Activated CD8-positive, alpha-beta memory T cell treated with anti-CD3 and anti-CD28 coated beads, Interleukin-2, amount 50 U/mL, for 48 hours (primary cell): Measurements from ENCODE around the gene PML.

Experiments used
- DNase-seq: peaks from one replicate; pipeline ENCODE4 v3.0.0-alpha.2; 2020

Gene PML

GRCh38 chr15:74013374-74013894, 18.9 kb downstream of the PML start:
- DNase-seq = no peak

- DNase-seq = no peak
Observed at GRCh38 chr15:74019734-74020133, 25.2 kb downstream of the PML start.

GRCh38 chr15:74022706-74023470, 28.4 kb downstream of the PML start:
- DNase-seq = no peak

- no peak for DNase-seq
Observed at GRCh38 chr15:74024687-74025086, 30.2 kb downstream of the PML start.

GRCh38 chr15:74025436-74025835, 30.9 kb downstream of the PML start:
- DNase-seq = no peak

- DNase-seq = no peak
Observed at GRCh38 chr15:74027688-74028087, 33.2 kb downstream of the PML start.

- no peak for DNase-seq
Observed at GRCh38 chr15:74028646-74029045, 34.1 kb downstream of the PML start.

- DNase-seq = no peak
Observed at GRCh38 chr15:74032046-74032445, 37.5 kb downstream of the PML start.

- peak; percentile 41 for DNase-seq
Observed at GRCh38 chr15:74032606-74033561, 38.4 kb downstream of the PML start.

GRCh38 chr15:74034206-74034755, 39.8 kb downstream of the PML start:
- no peak for DNase-seq

GRCh38 chr15:74035121-74036017, 40.9 kb downstream of the PML start:
- DNase-seq = no peak

GRCh38 chr15:74036271-74037170, 42.0 kb downstream of the PML start:
- peak; percentile 44 for DNase-seq

GRCh38 chr15:74037171-74038117, 42.9 kb downstream of the PML start:
- no peak for DNase-seq

- DNase-seq = no peak
Observed at GRCh38 chr15:74038707-74039655, 44.5 kb downstream of the PML start.

GRCh38 chr15:74039656-74040010, 45.1 kb downstream of the PML start:
- DNase-seq = no peak

GRCh38 chr15:74040109-74040850, 45.8 kb downstream of the PML start:
- DNase-seq = no peak

- DNase-seq = no peak
Observed at GRCh38 chr15:74041311-74041756, 46.8 kb downstream of the PML start.
